Uterus (tissue), 2 donors: ENCODE results near the gene EVPLL.
"Not testable (repeated sequence)": the region's sequence is repeated elsewhere in the genome, so short reads cannot be mapped to it uniquely, and the experiment has no call there.

Experiments
- CTCF ChIP-seq, 4 experiments: fragments of 200-600 bp in 2 of 4; fragments of 450-650 bp in 2 of 4; sonication (generic) in 2 of 4; IDR thresholded peaks; one replicate each; pipeline ENCODE4 v1.5.1; 2016 to 2019; ENCODE audit warnings: antibody characterized with exemption in 4 of 4, mild to moderate bottlenecking in 2 of 4, moderate library complexity in 1 of 4
- POLR2A ChIP-seq, 2 donors: fragments of 450-650 bp; IDR thresholded peaks; one replicate each; pipeline ENCODE4 v1.6.1; 2016; ENCODE audit warnings: antibody characterized with exemption in 2 of 2, mild to moderate bottlenecking in 1 of 2, moderate library complexity in 1 of 2

GRCh38 chr17:18411377-18411864, 33.8 kb downstream of the EVPLL start:
- not testable (repeated sequence) for TF ChIP-seq CTCF, POLR2A (IDR thresholded peaks at IDR 0.05)
